ENCODE data around the gene PDK1.
"Not testable (repeated sequence)": the region's sequence is repeated elsewhere in the genome, so short reads cannot be mapped to it uniquely, and the experiment has no call there.

The PDK1 gene

DNA sequence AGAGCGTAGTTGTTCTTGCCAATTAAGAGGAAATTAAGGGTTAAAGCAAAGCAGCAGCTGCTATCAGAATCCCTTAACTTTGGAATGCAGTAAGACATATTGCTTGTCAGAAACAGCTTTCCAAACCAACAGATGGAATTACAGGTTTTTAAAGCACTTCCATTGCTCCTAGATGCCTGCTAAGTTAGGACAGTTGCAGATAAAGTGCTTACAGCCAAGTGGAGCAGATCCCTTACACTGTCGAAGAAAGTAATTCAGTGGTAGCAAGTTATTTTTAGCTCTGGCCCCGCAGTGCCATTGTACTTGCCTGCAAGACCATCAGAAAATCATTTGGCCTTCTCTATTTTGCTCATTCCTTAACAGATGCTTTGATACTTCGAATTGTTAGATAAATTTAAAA lies 5.4 kb downstream of the PDK1 start:
- H3K4me3 Mint-ChIP-seq = no peak overlapping the region
- H3K9me3 Mint-ChIP-seq = no peaks in the 10 kb centered on the region
- no peak overlapping the region for H3K27ac Mint-ChIP-seq
- peaks cover 23% of the 10 kb centered on the region for H3K36me3 Mint-ChIP-seq (ENCODE audit: low read depth)
- no peaks in the 10 kb centered on the region for H3K27me3 Mint-ChIP-seq (ENCODE audit: low read depth)
- H3K4me1 Mint-ChIP-seq (ENCODE audit: low read depth) = peaks cover 22% of the 10 kb centered on the region

DNA sequence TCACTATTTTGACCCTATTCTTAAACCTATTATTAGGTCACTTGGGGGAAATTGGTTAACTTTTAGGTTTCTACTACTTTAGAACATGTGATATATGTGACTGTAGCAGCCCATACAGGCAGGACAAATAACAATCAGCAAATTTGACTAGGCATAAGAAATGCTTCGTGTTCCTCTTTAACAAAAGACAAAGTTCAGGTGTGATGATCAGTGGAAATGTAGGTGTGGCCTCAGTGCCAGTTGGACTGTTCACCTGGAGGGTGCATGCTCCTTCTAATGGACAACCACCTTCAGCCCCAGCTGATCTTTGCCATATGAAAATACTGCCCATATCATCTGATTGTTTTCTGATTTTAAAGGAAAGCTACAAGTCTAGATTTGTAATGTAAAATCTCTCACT lies 6.4 kb downstream of the PDK1 start:
- Mint-ChIP-seq H3K27ac (no peak overlapping the region), H3K27me3 (ENCODE audit: low read depth) (no peaks in the 10 kb centered on the region), H3K4me3 (no peak overlapping the region), H3K4me1 (ENCODE audit: low read depth) (peaks cover 20% of the 10 kb centered on the region), H3K9me3 (no peaks in the 10 kb centered on the region), H3K36me3 (ENCODE audit: low read depth) (peaks cover 26% of the 10 kb centered on the region)

DNA sequence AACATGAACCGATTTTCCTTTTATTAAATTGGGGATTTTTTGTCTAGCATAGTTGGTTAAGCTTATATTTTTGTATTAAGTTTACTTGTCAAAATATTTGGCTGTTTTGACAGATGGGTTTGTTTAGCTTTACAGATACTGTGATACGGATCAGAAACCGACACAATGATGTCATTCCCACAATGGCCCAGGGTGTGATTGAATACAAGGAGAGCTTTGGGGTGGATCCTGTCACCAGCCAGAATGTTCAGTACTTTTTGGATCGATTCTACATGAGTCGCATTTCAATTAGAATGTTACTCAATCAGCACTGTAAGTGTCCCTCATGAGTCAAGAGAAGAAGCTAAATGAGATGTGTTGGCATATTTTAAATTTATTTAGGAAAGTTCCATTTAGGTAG lies 8.5 kb downstream of the PDK1 start:
- peaks cover 16% of the 10 kb centered on the region for H3K4me1 Mint-ChIP-seq (ENCODE audit: low read depth)
- H3K36me3 Mint-ChIP-seq (ENCODE audit: low read depth) = peaks cover 33% of the 10 kb centered on the region
- no peaks in the 10 kb centered on the region for H3K9me3 Mint-ChIP-seq
- no peak overlapping the region for H3K4me3 Mint-ChIP-seq
- no peak overlapping the region for H3K27ac Mint-ChIP-seq
- H3K27me3 Mint-ChIP-seq (ENCODE audit: low read depth) = no peaks in the 10 kb centered on the region

DNA sequence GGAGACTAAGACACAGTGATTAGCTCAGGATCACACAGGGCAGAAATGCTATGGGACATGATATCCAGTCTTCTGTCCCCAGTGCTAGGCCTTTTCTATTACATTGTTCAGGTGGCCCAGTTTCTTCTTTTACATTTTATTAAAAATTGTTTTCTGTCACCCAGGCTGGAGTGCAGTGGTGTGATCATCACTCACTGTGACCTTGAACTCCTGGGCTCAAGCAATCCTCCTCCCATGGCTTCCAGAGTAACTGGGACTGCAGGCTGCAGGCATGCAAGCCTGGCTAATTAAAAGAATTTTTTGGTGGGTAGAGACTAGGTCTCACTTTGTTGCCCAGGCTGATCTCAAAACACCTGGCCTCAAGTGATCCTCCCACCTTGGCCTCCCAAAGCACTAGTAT lies 15.4 kb downstream of the PDK1 start:
- Mint-ChIP-seq H3K4me1 (ENCODE audit: low read depth) (peaks cover 14% of the 10 kb centered on the region), H3K27ac (no peak overlapping the region), H3K27me3 (ENCODE audit: low read depth) (no peaks in the 10 kb centered on the region), H3K9me3 (peaks cover 26% of the 10 kb centered on the region), H3K4me3 (no peak overlapping the region), H3K36me3 (ENCODE audit: low read depth) (peaks cover 60% of the 10 kb centered on the region)

DNA sequence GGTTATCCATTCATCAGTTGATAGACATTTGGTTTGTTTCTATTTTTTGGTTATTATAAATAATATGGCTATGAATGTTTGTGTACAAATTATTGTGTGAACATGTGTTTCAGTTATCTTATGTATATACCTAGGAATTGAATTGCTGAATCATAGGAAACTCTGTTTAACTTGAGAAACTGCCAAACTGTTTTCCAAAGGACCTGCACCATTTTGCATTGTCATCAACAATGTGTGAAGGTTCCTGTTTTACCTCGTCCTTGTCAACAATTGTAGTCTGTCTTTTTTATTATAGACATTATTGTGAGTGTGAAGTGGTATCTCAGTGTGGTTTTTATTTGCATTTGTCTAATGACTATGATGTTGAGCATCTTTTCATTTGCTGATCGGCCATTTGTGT lies 17.1 kb downstream of the PDK1 start:
- Mint-ChIP-seq H3K4me3 (no peak overlapping the region), H3K4me1 (ENCODE audit: low read depth) (peaks cover 8% of the 10 kb centered on the region), H3K27me3 (ENCODE audit: low read depth) (no peaks in the 10 kb centered on the region), H3K36me3 (ENCODE audit: low read depth) (peaks cover 67% of the 10 kb centered on the region), H3K9me3 (peaks cover 41% of the 10 kb centered on the region), H3K27ac (no peak overlapping the region)

DNA sequence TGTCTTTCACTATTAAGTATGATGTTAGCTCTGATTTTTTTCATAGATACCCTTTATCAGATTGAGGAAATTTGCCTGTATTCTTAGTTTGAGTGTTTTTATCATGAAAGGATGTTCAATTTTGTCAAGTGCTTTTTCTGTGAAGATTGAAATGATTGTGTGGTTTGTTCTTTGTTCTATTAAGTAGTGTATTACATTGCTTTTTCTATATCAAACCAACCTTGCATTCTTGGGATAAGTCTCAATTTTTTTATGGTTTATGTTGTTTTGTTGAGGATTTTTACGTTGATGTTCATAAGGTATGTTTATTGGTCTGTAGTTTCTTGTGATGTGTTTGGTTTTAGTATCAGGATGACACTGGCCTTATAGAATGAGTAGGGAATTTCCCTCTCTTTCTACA lies 19.1 kb downstream of the PDK1 start:
- no peak overlapping the region for H3K4me3 Mint-ChIP-seq
- H3K9me3 Mint-ChIP-seq = peaks cover 56% of the 10 kb centered on the region
- H3K27ac Mint-ChIP-seq = no peak overlapping the region
- H3K27me3 Mint-ChIP-seq (ENCODE audit: low read depth) = no peaks in the 10 kb centered on the region
- H3K4me1 Mint-ChIP-seq (ENCODE audit: low read depth) = peaks cover 9% of the 10 kb centered on the region
- H3K36me3 Mint-ChIP-seq (ENCODE audit: low read depth) = peaks cover 74% of the 10 kb centered on the region

DNA sequence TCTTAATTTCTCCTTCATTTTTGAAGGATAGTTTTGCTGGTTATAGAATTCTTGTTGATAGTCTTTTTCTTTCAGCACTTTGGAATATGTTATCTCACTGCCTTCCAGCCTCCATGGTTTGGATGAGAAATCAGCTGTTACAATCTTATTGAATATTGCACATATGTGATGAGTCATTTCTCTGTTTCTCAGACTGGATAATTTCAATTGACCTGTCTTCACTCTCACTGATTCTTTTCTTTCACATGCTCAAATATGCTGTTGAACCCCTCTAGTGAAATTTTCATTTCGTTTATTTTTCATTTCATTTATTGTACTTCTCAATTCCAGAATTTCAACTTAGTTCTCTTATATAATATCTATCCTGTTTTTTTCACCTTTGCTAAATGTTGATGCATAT lies 22.2 kb downstream of the PDK1 start:
- Mint-ChIP-seq H3K4me3 (no peak overlapping the region), H3K27me3 (ENCODE audit: low read depth) (no peaks in the 10 kb centered on the region), H3K27ac (no peak overlapping the region), H3K9me3 (peaks cover 53% of the 10 kb centered on the region), H3K36me3 (ENCODE audit: low read depth) (peaks cover 79% of the 10 kb centered on the region), H3K4me1 (ENCODE audit: low read depth) (peaks cover 18% of the 10 kb centered on the region)

DNA sequence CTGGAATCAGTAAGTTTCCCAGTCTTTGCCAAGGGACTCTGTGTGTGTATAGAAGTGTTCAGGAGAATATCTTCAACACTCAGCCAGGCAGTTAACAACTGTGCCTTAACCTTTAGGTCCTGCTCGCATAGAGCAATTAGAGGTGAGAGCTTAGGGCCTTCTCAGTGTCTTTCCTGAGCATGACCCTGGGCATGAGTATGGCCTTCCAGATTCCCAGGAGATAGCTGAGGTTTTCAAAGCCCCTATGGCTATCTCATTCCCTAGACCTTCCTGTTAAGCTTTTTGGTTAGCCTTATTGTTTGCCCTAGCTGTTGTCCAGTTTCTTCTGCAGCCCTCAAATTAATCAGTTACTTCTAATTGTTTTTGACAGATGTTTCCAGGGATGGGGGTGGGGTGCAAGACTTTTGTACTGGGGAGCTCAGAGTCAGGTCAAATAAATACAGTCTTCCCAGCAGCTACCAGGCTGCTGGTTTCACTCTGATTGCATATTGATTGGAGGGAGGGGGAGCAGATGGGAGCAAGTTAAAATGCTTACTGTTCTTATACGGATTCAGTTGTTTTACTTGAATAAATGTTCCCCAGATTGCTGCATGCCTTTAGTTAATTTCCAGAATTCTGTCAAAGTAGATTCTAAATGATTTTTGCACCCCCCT lies 23.1 kb downstream of the PDK1 start:
- Mint-ChIP-seq H3K4me1 (ENCODE audit: low read depth) (peaks cover 16% of the 10 kb centered on the region), H3K4me3 (no peak overlapping the region), H3K27me3 (ENCODE audit: low read depth) (no peaks in the 10 kb centered on the region), H3K36me3 (ENCODE audit: low read depth) (peaks cover 74% of the 10 kb centered on the region), H3K27ac (no peak overlapping the region), H3K9me3 (peaks cover 46% of the 10 kb centered on the region)

DNA sequence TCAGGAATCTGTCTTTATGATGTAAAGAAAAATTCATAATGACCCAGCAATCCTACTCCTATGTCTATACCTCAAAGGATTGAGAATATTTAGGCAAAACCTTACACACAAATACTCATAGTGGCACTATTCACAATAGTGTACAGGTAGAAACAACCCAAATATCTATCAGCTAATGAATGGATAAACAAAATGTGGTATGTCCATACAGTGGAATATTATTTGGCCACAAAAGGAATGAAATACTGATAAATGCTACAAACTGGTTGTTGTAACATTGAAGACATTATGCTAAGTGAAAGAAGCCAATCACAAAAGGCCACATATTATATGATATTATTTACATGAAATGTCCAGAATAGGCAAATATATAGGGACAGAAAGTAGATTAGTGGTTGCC lies 24.7 kb downstream of the PDK1 start:
- H3K9me3 Mint-ChIP-seq = peaks cover 33% of the 10 kb centered on the region
- no peak overlapping the region for H3K4me3 Mint-ChIP-seq
- H3K36me3 Mint-ChIP-seq (ENCODE audit: low read depth) = peaks cover 65% of the 10 kb centered on the region
- no peaks in the 10 kb centered on the region for H3K27me3 Mint-ChIP-seq (ENCODE audit: low read depth)
- H3K27ac Mint-ChIP-seq = no peak overlapping the region
- peaks cover 16% of the 10 kb centered on the region for H3K4me1 Mint-ChIP-seq (ENCODE audit: low read depth)

DNA sequence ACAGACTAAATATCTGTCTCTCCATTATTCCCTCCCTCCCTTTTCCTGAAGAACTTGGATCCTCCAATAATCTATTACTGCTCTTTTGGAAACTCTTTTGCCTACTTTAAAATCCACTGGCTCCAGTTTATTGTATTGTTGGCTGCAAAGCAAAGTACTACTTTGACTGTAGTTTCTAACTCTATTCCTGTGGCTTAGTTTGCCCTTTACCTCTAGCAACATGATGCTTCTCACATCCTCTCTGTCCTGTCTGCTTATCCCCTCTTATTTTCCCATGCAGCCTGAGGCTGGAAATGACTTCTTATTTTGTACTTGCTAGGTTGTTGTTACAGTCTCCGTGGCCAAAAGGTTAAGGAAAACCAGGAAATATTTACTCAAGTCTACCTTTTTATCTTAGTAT lies 26.8 kb downstream of the PDK1 start:
- Mint-ChIP-seq H3K36me3 (ENCODE audit: low read depth) (peaks cover 66% of the 10 kb centered on the region), H3K4me1 (ENCODE audit: low read depth) (peaks cover 30% of the 10 kb centered on the region), H3K27ac (no peak overlapping the region), H3K27me3 (ENCODE audit: low read depth) (no peaks in the 10 kb centered on the region), H3K4me3 (no peak overlapping the region), H3K9me3 (peaks cover 20% of the 10 kb centered on the region)

DNA sequence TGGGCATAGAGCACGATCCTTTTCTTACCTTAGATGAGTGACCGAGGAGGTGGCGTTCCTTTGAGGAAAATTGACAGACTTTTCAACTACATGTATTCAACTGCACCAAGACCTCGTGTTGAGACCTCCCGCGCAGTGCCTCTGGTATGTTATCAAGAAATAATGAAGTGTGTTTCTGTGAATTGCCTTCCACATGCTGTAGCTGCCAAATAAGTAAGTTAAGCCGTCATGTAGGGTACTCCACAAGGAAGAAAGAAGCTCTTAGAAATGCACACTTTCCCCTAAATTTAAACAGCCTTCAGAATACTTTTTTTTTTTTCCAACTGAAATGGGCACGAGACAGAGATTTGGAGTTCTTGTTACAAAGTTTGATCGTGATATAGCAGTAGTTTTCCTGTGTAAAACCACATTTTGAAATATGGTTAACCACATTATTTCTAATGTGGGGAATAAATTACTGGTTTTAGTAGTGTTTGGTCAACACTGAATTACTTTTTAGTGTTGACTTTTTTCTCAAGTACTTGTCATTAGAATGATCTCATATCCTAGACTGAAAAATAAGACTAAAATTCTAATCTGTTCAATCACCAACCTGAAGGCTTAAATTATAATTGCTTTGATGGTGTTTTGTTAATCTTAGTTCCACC lies 30.5 kb downstream of the PDK1 start:
- Mint-ChIP-seq H3K27ac (peak overlapping the region; percentile 52), H3K9me3 (no peaks in the 10 kb centered on the region), H3K4me1 (ENCODE audit: low read depth) (peaks cover 39% of the 10 kb centered on the region), H3K36me3 (ENCODE audit: low read depth) (peaks cover 72% of the 10 kb centered on the region), H3K4me3 (no peak overlapping the region), H3K27me3 (ENCODE audit: low read depth) (no peaks in the 10 kb centered on the region)

DNA sequence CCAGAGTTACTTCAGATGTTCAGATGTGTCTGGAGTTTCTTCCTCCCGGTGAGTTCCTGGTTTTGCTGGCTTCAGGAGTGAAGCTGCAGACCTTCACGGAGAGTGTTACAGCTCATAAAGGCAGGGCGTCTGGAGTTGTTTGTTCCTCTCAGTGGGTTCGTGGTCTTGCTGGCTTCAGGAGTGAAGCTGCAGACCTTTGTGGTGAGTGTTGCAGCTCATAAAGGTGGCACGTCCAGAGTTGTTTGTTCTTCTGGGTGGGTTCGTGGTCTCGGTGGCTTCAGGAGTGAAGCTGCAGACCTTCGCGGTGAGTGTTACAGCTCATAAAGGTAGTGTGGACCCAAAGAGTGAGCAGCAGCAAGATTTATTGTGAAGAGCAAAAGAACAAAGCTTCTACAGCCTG lies 31.3 kb downstream of the PDK1 start:
- not testable (repeated sequence) for H3K9me3 Mint-ChIP-seq

DNA sequence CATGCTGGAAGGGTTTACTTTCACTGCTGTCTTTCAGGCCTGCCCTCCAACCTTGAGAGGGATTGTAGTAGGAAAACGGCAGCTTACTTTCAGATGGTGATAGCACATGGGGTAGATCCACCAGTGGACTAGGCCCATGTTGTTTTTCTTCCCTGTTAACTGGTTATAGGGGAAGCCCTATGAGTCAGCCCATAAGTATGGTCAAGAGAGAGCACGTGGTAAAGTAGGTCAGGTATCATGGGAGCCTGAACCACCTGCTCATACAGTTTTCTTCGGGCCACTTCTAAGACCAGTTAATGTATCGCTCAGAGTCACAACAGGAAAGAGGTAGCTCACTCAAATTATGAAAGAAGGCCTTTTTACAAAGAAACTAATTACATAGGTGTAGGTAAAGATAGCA lies 33.0 kb downstream of the PDK1 start:
- Mint-ChIP-seq H3K9me3 (no peaks in the 10 kb centered on the region), H3K27ac (no peak overlapping the region), H3K36me3 (ENCODE audit: low read depth) (peaks cover 64% of the 10 kb centered on the region), H3K27me3 (ENCODE audit: low read depth) (no peaks in the 10 kb centered on the region), H3K4me3 (no peak overlapping the region), H3K4me1 (ENCODE audit: low read depth) (peaks cover 33% of the 10 kb centered on the region)

More for the DNA sequence above, 31.3 kb downstream of the PDK1 start:
- H3K4me3 Mint-ChIP-seq; H3K27me3 Mint-ChIP-seq (ENCODE audit: low read depth); H3K27ac Mint-ChIP-seq: not testable (repeated sequence)
- peaks cover 69% of the 10 kb centered on the region for H3K36me3 Mint-ChIP-seq (ENCODE audit: low read depth)
- peaks cover 39% of the 10 kb centered on the region for H3K4me1 Mint-ChIP-seq (ENCODE audit: low read depth)

DNA sequence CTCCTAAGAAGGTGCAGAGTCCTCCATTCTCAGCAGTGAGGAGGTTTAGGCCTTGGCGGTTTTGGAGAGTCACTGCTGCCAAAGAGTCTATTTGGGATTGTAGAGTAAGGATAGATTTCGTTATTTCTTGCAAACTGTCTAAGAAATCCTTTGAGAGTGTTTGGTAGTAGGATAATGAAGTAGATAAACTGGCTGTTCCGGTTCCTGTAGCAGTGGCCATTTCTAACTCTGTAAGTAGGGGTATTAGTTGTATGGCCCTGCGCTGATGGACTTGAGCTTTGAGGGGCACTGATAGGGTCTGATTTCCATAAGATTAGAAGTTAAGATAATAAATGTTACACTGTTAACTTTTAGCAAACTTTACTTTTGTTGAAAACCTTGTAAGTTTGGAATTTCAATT lies 35.5 kb downstream of the PDK1 start:
- H3K9me3 Mint-ChIP-seq; H3K4me3 Mint-ChIP-seq; H3K27ac Mint-ChIP-seq; H3K27me3 Mint-ChIP-seq (ENCODE audit: low read depth): not testable (repeated sequence)
- peaks cover 27% of the 10 kb centered on the region for H3K4me1 Mint-ChIP-seq (ENCODE audit: low read depth)
- H3K36me3 Mint-ChIP-seq (ENCODE audit: low read depth) = peaks cover 63% of the 10 kb centered on the region

DNA sequence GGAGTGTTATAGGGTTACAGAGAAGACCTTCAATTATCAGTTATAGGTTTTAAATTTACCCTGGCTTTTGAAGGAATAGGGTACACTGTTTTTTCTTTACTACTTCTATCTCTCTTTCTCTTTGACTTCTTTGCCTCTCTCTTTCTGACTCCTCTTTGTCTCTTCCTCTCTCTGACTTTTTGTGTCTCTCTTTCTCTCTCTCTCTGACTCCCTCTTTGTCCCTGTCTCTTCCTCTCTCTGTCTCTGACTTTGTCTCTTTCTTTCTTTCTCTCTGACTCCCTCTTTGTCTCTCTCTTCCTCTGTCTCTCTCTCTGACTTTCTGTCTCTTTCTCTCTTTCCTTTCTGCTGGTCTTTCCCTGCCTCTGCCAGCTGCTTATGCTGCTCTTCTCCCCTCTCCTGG lies 36.3 kb downstream of the PDK1 start:
- H3K9me3 Mint-ChIP-seq; H3K27ac Mint-ChIP-seq; H3K4me3 Mint-ChIP-seq; H3K27me3 Mint-ChIP-seq (ENCODE audit: low read depth): not testable (repeated sequence)
- Mint-ChIP-seq H3K36me3 (ENCODE audit: low read depth) (peaks cover 61% of the 10 kb centered on the region), H3K4me1 (ENCODE audit: low read depth) (peaks cover 24% of the 10 kb centered on the region)
